Neutrophil (primary cell): Measurements from ENCODE around the gene TPCN1.

Experiments used
- H3K27ac ChIP-seq: fragments of 200-600 bp; sonication (generic); 2 replicates; pipeline ENCODE4 v1.5.1; 2016; ENCODE audit warnings: mild to moderate bottlenecking, moderate library complexity
- H3K27me3 ChIP-seq: fragments of 200-600 bp; sonication (generic); 2 replicates; pipeline ENCODE4 v1.6.0; 2016; ENCODE audit warnings: mild to moderate bottlenecking
- H3K36me3 ChIP-seq: fragments of 200-600 bp; sonication (generic); 2 replicates; pipeline ENCODE4 v1.5.1; 2017
- H3K4me1 ChIP-seq, 2 experiments: fragments of 200-600 bp in 1 of 2; sonication (generic) in 1 of 2; 1 replicate in 1 of 2; 2 replicates in 1 of 2; pipeline versions ENCODE4 v1.5.1 to v1.6.1; 2013 to 2016; ENCODE audit warnings: low read depth in 1 of 2, low read length in 1 of 2, mild to moderate bottlenecking in 1 of 2, moderate library complexity in 1 of 2; ENCODE audit not compliant: control insufficient read depth in 1 of 2, insufficient read depth in 1 of 2
- H3K4me3 ChIP-seq, 2 experiments: fragments of 200-600 bp in 1 of 2; sonication (generic) in 1 of 2; 1 replicate in 1 of 2; 2 replicates in 1 of 2; pipeline ENCODE4 v1.5.1; 2013 to 2016; ENCODE audit warnings: low read depth in 1 of 2, low read length in 1 of 2, mild to moderate bottlenecking in 1 of 2, moderate library complexity in 1 of 2
- H3K9me3 ChIP-seq: fragments of 200-600 bp; sonication (generic); 2 replicates; pipeline ENCODE4 v1.5.1; 2016
- CTCF ChIP-seq: fragments of 200-600 bp; sonication (generic); IDR thresholded peaks from 2 replicates; pipeline ENCODE4 v1.5.1; 2016; ENCODE audit warnings: antibody characterized with exemption

Gene TPCN1

GRCh38 chr12:113270709-113271009 lies 49.4 kb downstream of the TPCN1 start:
- H3K27ac ChIP-seq, result no peak overlapping the region
- no peaks in the 10 kb centered on the region for H3K9me3 ChIP-seq
- no peaks in the 10 kb centered on the region for H3K27me3 ChIP-seq
- H3K4me3 ChIP-seq, result no peak overlapping the region
- H3K36me3 ChIP-seq, result peaks cover 12% of the 10 kb centered on the region
- H3K4me1 ChIP-seq, result no peaks in the 10 kb centered on the region
- TF ChIP-seq CTCF, result no peak

GRCh38 chr12:113271466-113271852 lies 50.2 kb downstream of the TPCN1 start:
- TF ChIP-seq CTCF, result no peak
- H3K36me3 ChIP-seq, result peaks cover 12% of the 10 kb centered on the region
- H3K9me3 ChIP-seq, result no peaks in the 10 kb centered on the region
- H3K4me1 ChIP-seq, result no peaks in the 10 kb centered on the region
- no peak overlapping the region for H3K27ac ChIP-seq
- no peak overlapping the region for H3K4me3 ChIP-seq
- H3K27me3 ChIP-seq, result no peaks in the 10 kb centered on the region

- no peak overlapping the region for H3K27ac ChIP-seq
- TF ChIP-seq CTCF, result no peak
- H3K27me3 ChIP-seq, result no peaks in the 10 kb centered on the region
- H3K4me1 ChIP-seq, result no peaks in the 10 kb centered on the region
- peaks cover 12% of the 10 kb centered on the region for H3K36me3 ChIP-seq
- H3K4me3 ChIP-seq, result no peak overlapping the region
- H3K9me3 ChIP-seq, result no peaks in the 10 kb centered on the region
Measured at GRCh38 chr12:113271853-113272561, 50.7 kb downstream of the TPCN1 start.

- Histone ChIP-seq H3K4me1 (no peaks in the 10 kb centered on the region), H3K27me3 (no peaks in the 10 kb centered on the region), H3K4me3 (no peak overlapping the region), H3K36me3 (peaks cover 12% of the 10 kb centered on the region), H3K9me3 (no peaks in the 10 kb centered on the region), H3K27ac (no peak overlapping the region)
- no peak for TF ChIP-seq CTCF
Measured at GRCh38 chr12:113273053-113273725, 51.9 kb downstream of the TPCN1 start.

GRCh38 chr12:113274848-113275247 lies 53.6 kb downstream of the TPCN1 start:
- no peaks in the 10 kb centered on the region for H3K4me1 ChIP-seq
- peaks cover 9% of the 10 kb centered on the region for H3K36me3 ChIP-seq
- no peak overlapping the region for H3K27ac ChIP-seq
- TF ChIP-seq CTCF, result no peak
- H3K27me3 ChIP-seq, result no peaks in the 10 kb centered on the region
- no peaks in the 10 kb centered on the region for H3K9me3 ChIP-seq
- H3K4me3 ChIP-seq, result no peak overlapping the region
